Liver (tissue), 9 donors: Measurements from ENCODE around the gene MMP21. TPM values are rescaled to one million over a fixed set of nuclear protein-coding genes. Genes with fewer than 3 reads are reported as not detected.

Source experiments
- DNase-seq: peaks from one replicate; pipeline ENCODE4 v3.0.0-alpha.2; 2017; ENCODE audit warnings: low spot score
- H3K27ac ChIP-seq, 2 donors: one replicate each; pipeline ENCODE4 v1.7.0; 2013; ENCODE audit warnings: inconsistent platforms in 2 of 2, low read length in 2 of 2, control low read depth in 1 of 2, low read depth in 1 of 2, mild to moderate bottlenecking in 1 of 2
- H3K27me3 ChIP-seq, 4 donors: one replicate each; pipeline versions ENCODE4 v1.6.1 to v1.7.0; 2013; ENCODE audit warnings: low read length in 3 of 4, inconsistent platforms in 1 of 4, mild to moderate bottlenecking in 1 of 4, moderate library complexity in 1 of 4; ENCODE audit not compliant: control insufficient read depth in 4 of 4, insufficient read depth in 4 of 4
- H3K36me3 ChIP-seq, 4 donors: one replicate each; pipeline versions ENCODE4 v1.6.1 to v1.7.0; 2013; ENCODE audit warnings: low read length in 3 of 4, mild to moderate bottlenecking in 3 of 4, low read depth in 1 of 4, moderate library complexity in 1 of 4; ENCODE audit not compliant: control insufficient read depth in 4 of 4, insufficient read depth in 3 of 4
- H3K4me1 ChIP-seq, 4 donors: one replicate each; pipeline versions ENCODE4 v1.6.1 to v1.7.0; 2013; ENCODE audit warnings: low read length in 3 of 4, mild to moderate bottlenecking in 3 of 4, moderate library complexity in 1 of 4; ENCODE audit not compliant: control insufficient read depth in 4 of 4, insufficient read depth in 4 of 4
- H3K4me3 ChIP-seq, 3 donors: one replicate each; pipeline versions ENCODE4 v1.6.1 to v1.7.0; 2013; ENCODE audit warnings: low read length in 3 of 3, control low read depth in 1 of 3, low read depth in 1 of 3, mild to moderate bottlenecking in 1 of 3
- H3K9ac ChIP-seq, 2 donors: one replicate each; pipeline ENCODE4 v1.7.0; 2013; ENCODE audit warnings: low read length in 2 of 2, mild to moderate bottlenecking in 2 of 2, moderate library complexity in 2 of 2, control low read depth in 1 of 2, low read depth in 1 of 2
- H3K9me3 ChIP-seq, 4 donors: one replicate each; pipeline versions ENCODE4 v1.6.1 to v1.7.0; 2013; ENCODE audit warnings: low read length in 3 of 4; ENCODE audit not compliant: control insufficient read depth in 4 of 4
- EGR1 ChIP-seq, 2 donors: IDR thresholded peaks; 2 replicates each; pipeline ENCODE4 v1.6.1; 2016 to 2018; ENCODE audit warnings: antibody characterized with exemption in 2 of 2, low read depth in 2 of 2
- FOXA1 ChIP-seq: IDR thresholded peaks from 2 replicates; pipeline ENCODE4 v1.6.1; 2016; ENCODE audit warnings: antibody characterized with exemption
- FOXA2 ChIP-seq: IDR thresholded peaks from 2 replicates; pipeline ENCODE4 v1.6.1; 2016; ENCODE audit warnings: antibody characterized with exemption
- GABPA ChIP-seq, 2 donors: IDR thresholded peaks in 1 of 2; conservative IDR thresholded peaks in 1 of 2; 2 replicates each; pipeline ENCODE4 v1.6.1; 2016; ENCODE audit warnings: antibody characterized with exemption in 2 of 2, mild to moderate bottlenecking in 1 of 2, moderate library complexity in 1 of 2
- HNF4G ChIP-seq: IDR thresholded peaks from 2 replicates; pipeline ENCODE4 v1.6.1; 2016; ENCODE audit warnings: antibody characterized with exemption
- JUND ChIP-seq, 2 donors: IDR thresholded peaks; 2 replicates each; pipeline ENCODE4 v1.6.1; 2016; ENCODE audit warnings: antibody characterized with exemption in 2 of 2
- NR2F2 ChIP-seq: IDR thresholded peaks from 2 replicates; pipeline ENCODE4 v1.6.1; 2016; ENCODE audit warnings: antibody characterized with exemption
- RAD21 ChIP-seq, 2 donors: IDR thresholded peaks; 2 replicates each; pipeline ENCODE4 v1.6.1; 2016; ENCODE audit warnings: antibody characterized with exemption in 2 of 2, mild to moderate bottlenecking in 2 of 2
- RXRA ChIP-seq, 2 donors: IDR thresholded peaks; 2 replicates each; pipeline ENCODE4 v1.6.1; 2017 to 2018; ENCODE audit warnings: antibody characterized with exemption in 2 of 2, mild to moderate bottlenecking in 1 of 2
- TAF1 ChIP-seq: conservative IDR thresholded peaks from 2 replicates; pipeline ENCODE4 v1.6.1; 2016; ENCODE audit warnings: antibody characterized with exemption, mild to moderate bottlenecking
- YY1 ChIP-seq: IDR thresholded peaks from 2 replicates; pipeline ENCODE4 v1.6.1; 2016; ENCODE audit warnings: antibody characterized with exemption, mild to moderate bottlenecking
- WGBS: extraction: QIAGEN DNeasy Blood & Tissue Kit; methylation state at CpG from one replicate; pipeline ENCODE4 v1.1.7; 2013; 5-methylcytosine and 5-hydroxymethylcytosine counted together
- polyA plus RNA-seq, 2 donors: library from polyadenylated mRNA; stranded (reverse) in 1 of 2; unstranded in 1 of 2; fragments of 200-250 nt in 1 of 2; fragments of >200 nt in 1 of 2; fragmentation: Nextera tagmentation in 1 of 2; extraction: Ambion mirVana in 1 of 2; gene quantifications; one replicate each; pipeline versions ENCODE4 v1.2.1 to v1.2.3, GENCODE V29; 2013 to 2015
- total RNA-seq, 2 donors: library from RNA; depleted of rRNA; stranded (reverse); fragments of >200 nt; gene quantifications; one replicate each; pipeline ENCODE4 v1.2.3, GENCODE V29; 2014
- TF ChIP-seq, protein P1 (sequence below): IDR thresholded peaks from 2 replicates; pipeline ENCODE4 v1.6.1; 2016; ENCODE audit warnings: antibody characterized with exemption
- TF ChIP-seq, protein P2 (sequence below): IDR thresholded peaks from 2 replicates; pipeline ENCODE4 v1.6.1; 2016; ENCODE audit warnings: antibody characterized with exemption
- TF ChIP-seq, protein P3 (sequence below): IDR thresholded peaks from 2 replicates; pipeline ENCODE4 v1.6.1; 2016; ENCODE audit warnings: antibody characterized with exemption, mild to moderate bottlenecking
- TF ChIP-seq, protein P4 (sequence below): fragments of 150-350 bp; IDR thresholded peaks from 2 replicates; pipeline ENCODE4 v1.5.1; 2017; ENCODE audit warnings: improper control_type of control experiment, low read depth, low read length; ENCODE audit not compliant: missing input control
- donor health status: healthy.
- donor health status: healthy.
- donor health status: healthy.
- donor health status: healthy.
- donor health status: healthy.

MMP21 gene
- total and polyA plus RNA-seq, 4 donors = 0.03 to 0.37 (median 0.17) TPM; not detected in 1

DNA sequence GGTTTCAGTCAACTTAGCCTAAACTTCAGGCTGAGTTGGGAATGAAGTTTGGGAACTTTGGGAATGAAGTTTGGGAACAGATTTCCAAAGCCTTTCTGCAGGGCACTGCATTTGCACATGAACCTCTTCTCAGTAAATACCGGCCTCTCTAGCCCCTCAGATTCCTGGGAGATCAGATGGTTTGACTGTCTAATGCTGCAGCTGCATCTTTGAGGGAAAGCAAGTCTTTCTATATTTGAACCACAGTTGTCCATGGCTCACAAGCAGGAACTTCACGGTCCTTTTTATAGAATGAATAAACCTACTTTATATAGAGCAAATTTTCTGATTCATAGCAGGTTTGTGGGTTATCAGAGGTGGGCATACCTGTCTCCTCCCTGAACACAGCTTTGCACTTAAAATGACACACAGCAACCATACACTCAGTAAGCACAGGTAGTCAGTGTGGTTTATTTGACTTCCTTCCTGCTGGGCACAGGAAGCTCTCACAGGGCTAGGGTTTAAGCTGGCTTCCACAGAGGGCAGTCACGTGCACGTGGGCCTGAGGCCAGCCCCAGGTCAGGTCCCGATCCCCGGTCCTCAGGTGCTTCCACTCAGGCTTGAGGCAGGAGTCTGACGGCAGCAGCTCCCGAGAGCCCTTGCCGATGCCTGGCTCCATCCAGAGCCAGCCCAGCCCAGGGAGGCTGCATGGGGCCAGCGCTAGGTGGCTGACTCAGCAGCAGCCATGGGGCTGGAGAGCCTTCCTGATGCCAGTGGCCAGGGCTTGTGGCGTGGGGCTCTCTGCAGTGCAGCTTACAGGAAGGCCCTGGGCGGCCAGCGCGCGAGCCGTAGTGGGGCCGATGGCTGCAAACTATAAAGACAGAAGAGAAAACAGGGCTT lies 12.8 kb upstream of the MMP21 start:
- H3K9ac ChIP-seq = no peak overlapping the region
- no peaks in the 10 kb centered on the region for H3K4me1 ChIP-seq
- no peak overlapping the region for H3K27ac ChIP-seq
- no peak overlapping the region for H3K4me3 ChIP-seq
- no peaks in the 10 kb centered on the region for H3K9me3 ChIP-seq
- 90% methylated on average over 17 of the region's 17 CpGs for WGBS
- no peak for DNase-seq
- no peak for TF ChIP-seq GABPA (IDR thresholded peaks at IDR 0.05 in 1 of 2, conservative IDR thresholded peaks at IDR 0.05 in 1 of 2)
- TF ChIP-seq TAF1 = no peak
- TF ChIP-seq NR2F2 = no peak
- peaks cover 0 to 26% (median 13%) of the 10 kb centered on the region in 4 donors for H3K36me3 ChIP-seq
- no peaks in the 10 kb centered on the region for H3K27me3 ChIP-seq

DNA sequence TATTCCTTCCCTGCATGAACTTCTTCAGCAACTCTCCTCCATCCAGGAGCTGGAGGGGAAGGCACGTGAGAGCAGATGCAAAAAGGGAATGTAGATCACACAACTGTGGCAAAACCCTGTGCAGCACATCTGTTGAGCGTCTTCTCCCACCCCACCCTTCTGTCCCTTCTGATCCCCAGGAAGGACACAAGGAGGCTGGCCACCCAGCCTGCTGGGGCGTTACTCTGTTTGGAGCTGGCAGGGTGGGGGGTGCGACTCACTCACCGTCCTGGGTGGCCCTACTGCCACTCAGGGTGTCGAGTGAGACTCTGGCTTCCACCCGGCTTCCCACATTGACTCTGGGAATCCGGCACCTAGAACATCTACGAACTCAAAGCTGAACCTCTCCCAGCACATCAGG lies 10.2 kb upstream of the MMP21 start:
- WGBS = 75% methylated on average over 9 of the region's 9 CpGs
- H3K27ac ChIP-seq = no peak overlapping the region
- TF ChIP-seq RAD21 (IDR thresholded peaks at IDR 0.05) = no peak
- H3K4me3 ChIP-seq = no peak overlapping the region
- H3K9ac ChIP-seq = no peak overlapping the region
- peaks cover 0 to 16% (median 3%) of the 10 kb centered on the region in 4 donors for H3K36me3 ChIP-seq
- no peaks in the 10 kb centered on the region for H3K4me1 ChIP-seq
- DNase-seq = no peak
- no peaks in the 10 kb centered on the region for H3K27me3 ChIP-seq
- H3K9me3 ChIP-seq = no peaks in the 10 kb centered on the region

DNA sequence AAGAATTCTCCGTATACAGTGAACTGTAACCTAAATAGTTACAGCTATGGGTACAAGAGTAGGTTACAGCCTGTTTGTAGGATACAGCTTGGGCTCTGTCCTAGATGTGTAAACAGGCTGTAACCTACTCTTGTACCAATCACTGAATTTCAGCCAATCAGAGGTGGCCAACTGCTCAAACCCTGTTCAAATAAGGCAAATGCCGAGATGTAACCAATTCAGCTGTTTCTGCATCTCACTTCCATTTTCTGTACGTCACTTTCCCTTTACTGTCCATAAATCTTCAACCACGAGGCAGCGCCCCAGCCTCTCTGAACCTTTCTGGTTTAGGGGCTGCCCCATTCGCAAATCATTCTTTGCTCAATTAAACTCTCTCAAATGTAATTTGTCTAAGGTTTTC lies 8.3 kb upstream of the MMP21 start:
- no peaks in the 10 kb centered on the region for H3K27me3 ChIP-seq
- H3K36me3 ChIP-seq = peaks cover 0 to 13% (median 3%) of the 10 kb centered on the region in 4 donors
- DNase-seq = no peak
- H3K9ac ChIP-seq = no peak overlapping the region
- no peaks in the 10 kb centered on the region for H3K9me3 ChIP-seq
- TF ChIP-seq FOXA2 (no peak), FOXA1 (no peak), HNF4G (no peak)
- TF ChIP-seq, protein P1, sequence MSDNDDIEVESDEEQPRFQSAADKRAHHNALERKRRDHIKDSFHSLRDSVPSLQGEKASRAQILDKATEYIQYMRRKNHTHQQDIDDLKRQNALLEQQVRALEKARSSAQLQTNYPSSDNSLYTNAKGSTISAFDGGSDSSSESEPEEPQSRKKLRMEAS = no peak
- no peak overlapping the region for H3K27ac ChIP-seq
- H3K4me1 ChIP-seq = no peaks in the 10 kb centered on the region
- H3K4me3 ChIP-seq = no peak overlapping the region
- WGBS = 86% methylated on average over 6 of the region's 6 CpGs

DNA sequence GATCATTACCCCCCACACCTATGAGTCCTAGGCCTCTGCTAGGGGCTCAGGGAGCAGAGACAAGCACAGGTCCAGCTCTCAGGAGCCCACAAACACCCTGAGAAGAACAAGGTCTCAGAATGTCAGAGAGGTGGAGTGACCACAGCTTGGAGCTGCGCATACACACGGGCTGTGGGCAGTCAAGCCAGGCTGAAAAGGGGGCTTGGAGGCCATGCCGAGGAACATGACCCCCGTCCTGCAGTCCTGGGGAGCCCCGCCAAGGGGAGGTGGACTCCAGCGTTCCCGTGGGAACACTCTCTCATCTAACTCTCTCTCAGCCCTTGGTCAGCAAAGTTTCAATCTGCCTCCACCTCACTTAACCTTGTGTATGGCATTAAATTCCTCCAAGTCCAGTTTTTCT lies 7.8 kb upstream of the MMP21 start:
- Histone ChIP-seq H3K4me3 (no peak overlapping the region), H3K9me3 (no peaks in the 10 kb centered on the region), H3K36me3 (peaks cover 0 to 8% (median 3%) of the 10 kb centered on the region in 4 donors), H3K9ac (no peak overlapping the region), H3K27me3 (no peaks in the 10 kb centered on the region), H3K4me1 (no peaks in the 10 kb centered on the region), H3K27ac (no peak overlapping the region)
- DNase-seq = no peak
- 96% methylated on average over 7 of the region's 7 CpGs for WGBS
- TF ChIP-seq RXRA (IDR thresholded peaks at IDR 0.05) = no peak
- TF ChIP-seq, protein P1 = no peak
- no peak for TF ChIP-seq NR2F2
- TF ChIP-seq, protein P2, sequence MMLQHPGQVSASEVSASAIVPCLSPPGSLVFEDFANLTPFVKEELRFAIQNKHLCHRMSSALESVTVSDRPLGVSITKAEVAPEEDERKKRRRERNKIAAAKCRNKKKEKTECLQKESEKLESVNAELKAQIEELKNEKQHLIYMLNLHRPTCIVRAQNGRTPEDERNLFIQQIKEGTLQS = no peak
- no peak for TF ChIP-seq RAD21 (IDR thresholded peaks at IDR 0.05)
- TF ChIP-seq GABPA (IDR thresholded peaks at IDR 0.05 in 1 of 2, conservative IDR thresholded peaks at IDR 0.05 in 1 of 2) = no peak
- no peak for TF ChIP-seq FOXA1
- TF ChIP-seq, protein P3, sequence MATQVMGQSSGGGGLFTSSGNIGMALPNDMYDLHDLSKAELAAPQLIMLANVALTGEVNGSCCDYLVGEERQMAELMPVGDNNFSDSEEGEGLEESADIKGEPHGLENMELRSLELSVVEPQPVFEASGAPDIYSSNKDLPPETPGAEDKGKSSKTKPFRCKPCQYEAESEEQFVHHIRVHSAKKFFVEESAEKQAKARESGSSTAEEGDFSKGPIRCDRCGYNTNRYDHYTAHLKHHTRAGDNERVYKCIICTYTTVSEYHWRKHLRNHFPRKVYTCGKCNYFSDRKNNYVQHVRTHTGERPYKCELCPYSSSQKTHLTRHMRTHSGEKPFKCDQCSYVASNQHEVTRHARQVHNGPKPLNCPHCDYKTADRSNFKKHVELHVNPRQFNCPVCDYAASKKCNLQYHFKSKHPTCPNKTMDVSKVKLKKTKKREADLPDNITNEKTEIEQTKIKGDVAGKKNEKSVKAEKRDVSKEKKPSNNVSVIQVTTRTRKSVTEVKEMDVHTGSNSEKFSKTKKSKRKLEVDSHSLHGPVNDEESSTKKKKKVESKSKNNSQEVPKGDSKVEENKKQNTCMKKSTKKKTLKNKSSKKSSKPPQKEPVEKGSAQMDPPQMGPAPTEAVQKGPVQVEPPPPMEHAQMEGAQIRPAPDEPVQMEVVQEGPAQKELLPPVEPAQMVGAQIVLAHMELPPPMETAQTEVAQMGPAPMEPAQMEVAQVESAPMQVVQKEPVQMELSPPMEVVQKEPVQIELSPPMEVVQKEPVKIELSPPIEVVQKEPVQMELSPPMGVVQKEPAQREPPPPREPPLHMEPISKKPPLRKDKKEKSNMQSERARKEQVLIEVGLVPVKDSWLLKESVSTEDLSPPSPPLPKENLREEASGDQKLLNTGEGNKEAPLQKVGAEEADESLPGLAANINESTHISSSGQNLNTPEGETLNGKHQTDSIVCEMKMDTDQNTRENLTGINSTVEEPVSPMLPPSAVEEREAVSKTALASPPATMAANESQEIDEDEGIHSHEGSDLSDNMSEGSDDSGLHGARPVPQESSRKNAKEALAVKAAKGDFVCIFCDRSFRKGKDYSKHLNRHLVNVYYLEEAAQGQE = no peak
- TF ChIP-seq, protein P4, sequence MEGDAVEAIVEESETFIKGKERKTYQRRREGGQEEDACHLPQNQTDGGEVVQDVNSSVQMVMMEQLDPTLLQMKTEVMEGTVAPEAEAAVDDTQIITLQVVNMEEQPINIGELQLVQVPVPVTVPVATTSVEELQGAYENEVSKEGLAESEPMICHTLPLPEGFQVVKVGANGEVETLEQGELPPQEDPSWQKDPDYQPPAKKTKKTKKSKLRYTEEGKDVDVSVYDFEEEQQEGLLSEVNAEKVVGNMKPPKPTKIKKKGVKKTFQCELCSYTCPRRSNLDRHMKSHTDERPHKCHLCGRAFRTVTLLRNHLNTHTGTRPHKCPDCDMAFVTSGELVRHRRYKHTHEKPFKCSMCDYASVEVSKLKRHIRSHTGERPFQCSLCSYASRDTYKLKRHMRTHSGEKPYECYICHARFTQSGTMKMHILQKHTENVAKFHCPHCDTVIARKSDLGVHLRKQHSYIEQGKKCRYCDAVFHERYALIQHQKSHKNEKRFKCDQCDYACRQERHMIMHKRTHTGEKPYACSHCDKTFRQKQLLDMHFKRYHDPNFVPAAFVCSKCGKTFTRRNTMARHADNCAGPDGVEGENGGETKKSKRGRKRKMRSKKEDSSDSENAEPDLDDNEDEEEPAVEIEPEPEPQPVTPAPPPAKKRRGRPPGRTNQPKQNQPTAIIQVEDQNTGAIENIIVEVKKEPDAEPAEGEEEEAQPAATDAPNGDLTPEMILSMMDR = no peak
- no peak for TF ChIP-seq HNF4G
- no peak for TF ChIP-seq TAF1
- no peak for TF ChIP-seq JUND (IDR thresholded peaks at IDR 0.05)
- TF ChIP-seq EGR1 (IDR thresholded peaks at IDR 0.05; ENCODE audit: low read depth in 2 of 2) = no peak
- no peak for TF ChIP-seq YY1
